ENCODE results near the gene GINS3.

The GINS3 gene

GRCh38 chr16:58418026-58418425 lies 25.8 kb downstream of the GINS3 start:
- Histone ChIP-seq H2BK15ac (ENCODE audit: low read length) (no peak overlapping the region), H2BK120ac (ENCODE audit: low read depth, low read length) (no peak overlapping the region), H3K4me2 (ENCODE audit: insufficient read depth, low read length, poor library complexity, severe bottlenecking) (no peak overlapping the region), H3K9me3 (replicated peaks in 1 of 2; ENCODE audit: control insufficient read depth in 2 of 2, insufficient read depth in 1 of 2, low read depth in 1 of 2, low read length in 2 of 2) (peaks cover 0 to 2% of the 10 kb centered on the region in 2 donors), H3K4ac (ENCODE audit: low read length) (no peak overlapping the region), H3K14ac (ENCODE audit: low read length) (no peak overlapping the region), H3K79me1 (ENCODE audit: low read depth, low read length) (no peaks in the 10 kb centered on the region), H3K9ac (ENCODE audit: low read depth, low read length, poor library complexity) (no peak overlapping the region), H2BK5ac (ENCODE audit: low read length) (no peak overlapping the region), H3K4me3 (ENCODE audit: low read length in 2 of 2) (no peak overlapping the region), H3K23ac (ENCODE audit: low read depth, low read length, poor library complexity) (no peak overlapping the region), H3K27ac (replicated peaks; ENCODE audit: low read length) (no peak overlapping the region), H2AFZ (ENCODE audit: low read length) (no peak overlapping the region), H2BK12ac (ENCODE audit: low read length) (no peak overlapping the region), H4K8ac (ENCODE audit: low read depth, low read length) (no peak overlapping the region), H3K18ac (ENCODE audit: low read length) (no peak overlapping the region), H3K36me3 (replicated peaks in 1 of 2; ENCODE audit: control insufficient read depth in 2 of 2, insufficient read depth in 2 of 2, low read length in 2 of 2) (no peaks in the 10 kb centered on the region), H4K91ac (ENCODE audit: low read depth, low read length, poor library complexity) (no peak overlapping the region), H3K4me1 (ENCODE audit: control insufficient read depth in 2 of 2, insufficient read depth in 1 of 2, low read depth in 1 of 2, low read length in 2 of 2) (peaks cover 0 to 26% of the 10 kb centered on the region in 2 donors), H2AK5ac (ENCODE audit: low read depth, low read length) (no peak overlapping the region), H3K27me3 (ENCODE audit: control insufficient read depth in 3 of 3, insufficient read depth in 3 of 3, low read depth in 1 of 3, low read length in 3 of 3) (peaks cover 0 to 17% (median 0%) of the 10 kb centered on the region in 3 experiments)
- WGBS, 2 donors (ENCODE audit: extremely low coverage in 2 of 2, insufficient read length in 2 of 2, insufficient replicate concordance in 1 of 2), result no CpG with 5 or more reads among the region's 7 CpGs
- no peak for DNase-seq (ENCODE audit: low spot score)

GRCh38 chr16:58418601-58419000 lies 26.3 kb downstream of the GINS3 start:
- no peaks in the 10 kb centered on the region for H3K36me3 ChIP-seq (replicated peaks in 1 of 2; ENCODE audit: control insufficient read depth in 2 of 2, insufficient read depth in 2 of 2, low read length in 2 of 2)
- no peak overlapping the region for H2BK15ac ChIP-seq (ENCODE audit: low read length)
- no peak overlapping the region for H3K23ac ChIP-seq (ENCODE audit: low read depth, low read length, poor library complexity)
- H3K27me3 ChIP-seq (ENCODE audit: control insufficient read depth in 3 of 3, insufficient read depth in 3 of 3, low read depth in 1 of 3, low read length in 3 of 3), result peaks cover 0 to 17% (median 0%) of the 10 kb centered on the region in 3 experiments
- no peak overlapping the region for H4K8ac ChIP-seq (ENCODE audit: low read depth, low read length)
- H3K14ac ChIP-seq (ENCODE audit: low read length), result no peak overlapping the region
- H3K18ac ChIP-seq (ENCODE audit: low read length), result no peak overlapping the region
- no CpG with 5 or more reads among the region's 4 CpGs for WGBS, 2 donors (ENCODE audit: extremely low coverage in 2 of 2, insufficient read length in 2 of 2, insufficient replicate concordance in 1 of 2)
- no peak overlapping the region for H4K91ac ChIP-seq (ENCODE audit: low read depth, low read length, poor library complexity)
- no peak overlapping the region for H2BK12ac ChIP-seq (ENCODE audit: low read length)
- peaks cover 0 to 2% of the 10 kb centered on the region in 2 donors for H3K9me3 ChIP-seq (replicated peaks in 1 of 2; ENCODE audit: control insufficient read depth in 2 of 2, insufficient read depth in 1 of 2, low read depth in 1 of 2, low read length in 2 of 2)
- no peak overlapping the region for H2AFZ ChIP-seq (ENCODE audit: low read length)
- no peaks in the 10 kb centered on the region for H3K79me1 ChIP-seq (ENCODE audit: low read depth, low read length)
- H2BK5ac ChIP-seq (ENCODE audit: low read length), result no peak overlapping the region
- no peak overlapping the region for H3K4me2 ChIP-seq (ENCODE audit: insufficient read depth, low read length, poor library complexity, severe bottlenecking)
- H2AK5ac ChIP-seq (ENCODE audit: low read depth, low read length), result peak overlapping the region; percentile 5
- H3K4ac ChIP-seq (ENCODE audit: low read length), result no peak overlapping the region
- DNase-seq (ENCODE audit: low spot score), result no peak
- peaks cover 0 to 26% of the 10 kb centered on the region in 2 donors for H3K4me1 ChIP-seq (ENCODE audit: control insufficient read depth in 2 of 2, insufficient read depth in 1 of 2, low read depth in 1 of 2, low read length in 2 of 2)
- H2BK120ac ChIP-seq (ENCODE audit: low read depth, low read length), result no peak overlapping the region
- H3K27ac ChIP-seq (replicated peaks; ENCODE audit: low read length), result peak overlapping the region; percentile 45
- no peak overlapping the region for H3K4me3 ChIP-seq (ENCODE audit: low read length in 2 of 2)
- no peak overlapping the region for H3K9ac ChIP-seq (ENCODE audit: low read depth, low read length, poor library complexity)

DNA sequence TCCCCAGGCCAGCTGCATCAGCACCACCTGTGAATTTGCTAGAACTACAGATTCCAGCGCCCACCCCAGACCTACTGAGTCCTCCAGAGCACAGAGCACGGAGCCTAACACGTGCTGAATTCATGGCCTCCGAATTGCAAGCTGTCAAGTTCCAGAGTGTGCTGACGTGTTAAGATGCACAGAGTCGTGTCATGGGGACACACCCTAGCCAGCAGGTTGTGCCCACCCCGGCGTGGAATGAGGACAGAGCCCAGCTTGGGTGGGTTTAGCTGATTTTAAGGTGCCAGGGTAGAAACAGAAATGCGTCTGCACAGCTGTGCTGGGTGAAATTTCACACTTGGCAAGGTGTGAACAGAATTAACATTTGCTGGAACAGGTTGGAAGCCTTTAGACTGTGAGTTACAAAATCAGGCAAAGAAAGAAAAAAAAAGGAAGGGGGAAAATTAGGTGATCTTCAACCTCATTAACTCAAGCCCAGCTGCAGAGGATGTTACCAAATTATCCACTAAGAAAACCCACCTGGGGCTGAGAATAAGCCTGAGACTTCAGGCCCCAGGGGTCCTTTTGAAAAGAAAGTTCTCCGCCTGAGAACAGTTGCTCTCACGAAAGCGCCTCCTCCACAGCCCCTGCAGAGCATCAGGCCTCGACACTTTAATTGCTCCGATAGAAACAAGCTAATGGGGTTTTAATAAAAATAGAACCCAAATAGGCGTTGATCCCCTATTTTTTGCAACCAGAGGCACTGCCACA lies 27.1 kb downstream of the GINS3 start:
- Histone ChIP-seq H2BK5ac (ENCODE audit: low read length) (no peak overlapping the region), H3K27me3 (ENCODE audit: control insufficient read depth in 3 of 3, insufficient read depth in 3 of 3, low read depth in 1 of 3, low read length in 3 of 3) (peaks cover 0 to 17% (median 0%) of the 10 kb centered on the region in 3 experiments), H2BK120ac (ENCODE audit: low read depth, low read length) (no peak overlapping the region), H3K23ac (ENCODE audit: low read depth, low read length, poor library complexity) (no peak overlapping the region), H3K14ac (ENCODE audit: low read length) (peak overlapping the region; percentile 73), H3K36me3 (replicated peaks in 1 of 2; ENCODE audit: control insufficient read depth in 2 of 2, insufficient read depth in 2 of 2, low read length in 2 of 2) (no peaks in the 10 kb centered on the region), H2AFZ (ENCODE audit: low read length) (no peak overlapping the region), H3K9ac (ENCODE audit: low read depth, low read length, poor library complexity) (no peak overlapping the region), H4K91ac (ENCODE audit: low read depth, low read length, poor library complexity) (no peak overlapping the region), H2BK12ac (ENCODE audit: low read length) (peak overlapping the region; percentile 14), H2AK5ac (ENCODE audit: low read depth, low read length) (peak overlapping the region; percentile 44), H3K4ac (ENCODE audit: low read length) (no peak overlapping the region), H2BK15ac (ENCODE audit: low read length) (no peak overlapping the region), H3K27ac (replicated peaks; ENCODE audit: low read length) (peak overlapping the region; percentile 93), H3K79me1 (ENCODE audit: low read depth, low read length) (no peaks in the 10 kb centered on the region), H3K4me3 (ENCODE audit: low read length in 2 of 2) (no peak overlapping the region), H3K9me3 (replicated peaks in 1 of 2; ENCODE audit: control insufficient read depth in 2 of 2, insufficient read depth in 1 of 2, low read depth in 1 of 2, low read length in 2 of 2) (peaks cover 0 to 2% of the 10 kb centered on the region in 2 donors), H3K18ac (ENCODE audit: low read length) (peak overlapping the region; percentile 90), H3K4me1 (ENCODE audit: control insufficient read depth in 2 of 2, insufficient read depth in 1 of 2, low read depth in 1 of 2, low read length in 2 of 2) (peaks cover 0 to 26% of the 10 kb centered on the region in 2 donors), H3K4me2 (ENCODE audit: insufficient read depth, low read length, poor library complexity, severe bottlenecking) (no peak overlapping the region), H4K8ac (ENCODE audit: low read depth, low read length) (no peak overlapping the region)
- peak; percentile 36 for DNase-seq (ENCODE audit: low spot score)
- no CpG with 5 or more reads among the region's 15 CpGs for WGBS, 2 donors (ENCODE audit: extremely low coverage in 2 of 2, insufficient read length in 2 of 2, insufficient replicate concordance in 1 of 2)

DNA sequence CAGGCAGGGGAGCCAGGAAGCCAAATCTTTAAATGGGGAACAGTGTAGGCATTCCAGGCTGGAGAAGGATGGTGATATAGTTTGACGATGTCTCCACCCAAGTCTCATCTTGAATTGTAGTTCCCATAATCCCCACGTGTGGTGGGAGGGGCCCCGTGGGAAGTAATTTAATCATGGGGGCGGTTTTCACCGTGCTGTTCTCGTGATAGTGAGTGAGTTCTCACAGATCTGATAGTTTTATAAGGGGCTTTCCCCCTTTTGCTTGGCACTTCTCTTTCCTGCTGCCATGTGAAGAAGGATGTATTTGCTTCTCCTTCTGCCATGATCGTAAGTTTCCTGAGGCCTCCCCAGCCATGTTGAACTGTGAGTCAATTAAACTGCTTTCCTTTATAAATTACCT lies 28.8 kb downstream of the GINS3 start:
- Histone ChIP-seq H2BK15ac (ENCODE audit: low read length) (no peak overlapping the region), H3K9ac (ENCODE audit: low read depth, low read length, poor library complexity) (no peak overlapping the region)
- WGBS, 2 donors (ENCODE audit: extremely low coverage in 2 of 2, insufficient read length in 2 of 2, insufficient replicate concordance in 1 of 2), result no CpG with 5 or more reads among the region's 7 CpGs

More for the DNA sequence above, 28.8 kb downstream of the GINS3 start:
- no peak overlapping the region for H2BK12ac ChIP-seq (ENCODE audit: low read length)
- H3K79me1 ChIP-seq (ENCODE audit: low read depth, low read length), result no peaks in the 10 kb centered on the region
- DNase-seq (ENCODE audit: low spot score), result no peak
- H3K27ac ChIP-seq (replicated peaks; ENCODE audit: low read length), result no peak overlapping the region
- no peaks in the 10 kb centered on the region for H3K36me3 ChIP-seq (replicated peaks in 1 of 2; ENCODE audit: control insufficient read depth in 2 of 2, insufficient read depth in 2 of 2, low read length in 2 of 2)
- H2BK5ac ChIP-seq (ENCODE audit: low read length), result peak overlapping the region; percentile 8
- H3K4me2 ChIP-seq (ENCODE audit: insufficient read depth, low read length, poor library complexity, severe bottlenecking), result no peak overlapping the region
- H3K4me1 ChIP-seq (ENCODE audit: control insufficient read depth in 2 of 2, insufficient read depth in 1 of 2, low read depth in 1 of 2, low read length in 2 of 2), result peaks cover 0 to 26% of the 10 kb centered on the region in 2 donors
- H4K91ac ChIP-seq (ENCODE audit: low read depth, low read length, poor library complexity), result no peak overlapping the region
- H3K18ac ChIP-seq (ENCODE audit: low read length), result no peak overlapping the region
- no peak overlapping the region for H3K23ac ChIP-seq (ENCODE audit: low read depth, low read length, poor library complexity)
- H3K27me3 ChIP-seq (ENCODE audit: control insufficient read depth in 3 of 3, insufficient read depth in 3 of 3, low read depth in 1 of 3, low read length in 3 of 3), result peaks cover 0 to 24% (median 0%) of the 10 kb centered on the region in 3 experiments
- no peak overlapping the region for H2BK120ac ChIP-seq (ENCODE audit: low read depth, low read length)
- no peak overlapping the region for H3K4me3 ChIP-seq (ENCODE audit: low read length in 2 of 2)
- H3K14ac ChIP-seq (ENCODE audit: low read length), result no peak overlapping the region
- peaks cover 0 to 2% of the 10 kb centered on the region in 2 donors for H3K9me3 ChIP-seq (replicated peaks in 1 of 2; ENCODE audit: control insufficient read depth in 2 of 2, insufficient read depth in 1 of 2, low read depth in 1 of 2, low read length in 2 of 2)
- H3K4ac ChIP-seq (ENCODE audit: low read length), result no peak overlapping the region
- no peak overlapping the region for H2AK5ac ChIP-seq (ENCODE audit: low read depth, low read length)
- H4K8ac ChIP-seq (ENCODE audit: low read depth, low read length), result no peak overlapping the region
- peak overlapping the region; percentile 4 for H2AFZ ChIP-seq (ENCODE audit: low read length)
